Esophagus muscularis mucosa (tissue), 4 donors: ENCODE data around the gene SCFD2.

ENCODE experiments used
- EP300 ChIP-seq: sonication (generic); formaldehyde crosslinking; IDR thresholded peaks from one replicate; pipeline ENCODE4 v1.6.1; 2017; ENCODE audit warnings: antibody characterized with exemption
- POLR2A ChIP-seq: fragments of 450-650 bp; IDR thresholded peaks from one replicate; pipeline ENCODE4 v1.6.1; 2017; ENCODE audit warnings: antibody characterized with exemption, moderate library complexity, mild to moderate bottlenecking, low read depth
- POLR2AphosphoS5 ChIP-seq, 2 donors: sonication (generic); formaldehyde crosslinking; IDR thresholded peaks; one replicate each; pipeline ENCODE4 v1.6.1; 2017; ENCODE audit warnings: antibody characterized with exemption in 2 of 2
- TF ChIP-seq, protein P1 (sequence below), 3 experiments: fragments of 200-600 bp in 2 of 3; fragments of 450-650 bp in 1 of 3; sonication (generic) in 2 of 3; IDR thresholded peaks; one replicate each; pipeline ENCODE4 v1.5.1; 2017 to 2019; ENCODE audit warnings: antibody characterized with exemption in 3 of 3, mild to moderate bottlenecking in 2 of 3, moderate library complexity in 1 of 3

DNA sequence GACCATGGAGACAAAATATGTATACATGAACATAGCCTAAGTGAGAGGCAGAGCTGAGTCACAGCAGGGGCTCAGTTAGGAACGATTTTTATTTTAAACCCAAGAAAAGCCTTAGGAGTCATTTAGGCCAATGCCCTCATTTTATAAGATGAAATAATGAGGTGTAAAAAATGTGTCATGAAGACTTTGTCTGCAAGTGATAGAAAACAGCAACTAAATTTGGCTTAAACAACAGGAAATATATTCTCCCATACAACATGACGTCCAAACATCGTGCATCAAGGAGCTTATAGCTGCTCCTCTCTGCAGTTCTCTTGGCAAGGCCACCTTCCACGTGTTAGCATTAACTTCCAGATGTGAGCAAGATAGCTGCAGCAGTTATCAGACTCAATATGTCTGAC is 16.8 kb downstream of the SCFD2 start:
- TF ChIP-seq, protein P1, sequence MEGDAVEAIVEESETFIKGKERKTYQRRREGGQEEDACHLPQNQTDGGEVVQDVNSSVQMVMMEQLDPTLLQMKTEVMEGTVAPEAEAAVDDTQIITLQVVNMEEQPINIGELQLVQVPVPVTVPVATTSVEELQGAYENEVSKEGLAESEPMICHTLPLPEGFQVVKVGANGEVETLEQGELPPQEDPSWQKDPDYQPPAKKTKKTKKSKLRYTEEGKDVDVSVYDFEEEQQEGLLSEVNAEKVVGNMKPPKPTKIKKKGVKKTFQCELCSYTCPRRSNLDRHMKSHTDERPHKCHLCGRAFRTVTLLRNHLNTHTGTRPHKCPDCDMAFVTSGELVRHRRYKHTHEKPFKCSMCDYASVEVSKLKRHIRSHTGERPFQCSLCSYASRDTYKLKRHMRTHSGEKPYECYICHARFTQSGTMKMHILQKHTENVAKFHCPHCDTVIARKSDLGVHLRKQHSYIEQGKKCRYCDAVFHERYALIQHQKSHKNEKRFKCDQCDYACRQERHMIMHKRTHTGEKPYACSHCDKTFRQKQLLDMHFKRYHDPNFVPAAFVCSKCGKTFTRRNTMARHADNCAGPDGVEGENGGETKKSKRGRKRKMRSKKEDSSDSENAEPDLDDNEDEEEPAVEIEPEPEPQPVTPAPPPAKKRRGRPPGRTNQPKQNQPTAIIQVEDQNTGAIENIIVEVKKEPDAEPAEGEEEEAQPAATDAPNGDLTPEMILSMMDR (IDR thresholded peaks at IDR 0.05): no peak
- TF ChIP-seq POLR2AphosphoS5 (IDR thresholded peaks at IDR 0.05): no peak
- TF ChIP-seq EP300: no peak
- TF ChIP-seq POLR2A: no peak
